ENCODE data around the gene MLYCD.
A peak's percentile ranks its signal among the peaks of the same experiment; 100 is the strongest.
"Not testable (repeated sequence)": the region's sequence is repeated elsewhere in the genome, so short reads cannot be mapped to it uniquely, and the experiment has no call there.

The MLYCD gene

DNA sequence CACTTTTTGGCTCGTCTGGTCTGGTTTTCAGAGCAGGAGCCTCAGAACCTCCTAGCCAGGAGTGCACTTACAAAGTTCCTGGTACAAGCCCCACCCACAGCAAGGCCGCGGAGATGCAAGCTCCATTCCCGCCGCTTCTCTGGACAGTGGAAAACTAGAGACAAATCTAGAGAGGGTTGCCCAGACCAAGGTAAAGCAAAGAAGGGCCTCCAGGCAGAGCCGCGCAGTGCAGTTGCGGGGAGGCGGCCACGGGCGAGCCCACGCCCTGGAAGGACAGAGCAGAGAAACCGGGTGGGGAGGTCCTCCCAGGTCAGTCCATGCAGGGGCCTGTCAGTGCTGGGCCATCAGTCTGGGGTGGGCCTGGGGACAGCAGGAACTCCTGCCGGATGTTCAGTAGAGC, 43.2 kb downstream of the MLYCD start:
- no peak for DNase-seq

DNA sequence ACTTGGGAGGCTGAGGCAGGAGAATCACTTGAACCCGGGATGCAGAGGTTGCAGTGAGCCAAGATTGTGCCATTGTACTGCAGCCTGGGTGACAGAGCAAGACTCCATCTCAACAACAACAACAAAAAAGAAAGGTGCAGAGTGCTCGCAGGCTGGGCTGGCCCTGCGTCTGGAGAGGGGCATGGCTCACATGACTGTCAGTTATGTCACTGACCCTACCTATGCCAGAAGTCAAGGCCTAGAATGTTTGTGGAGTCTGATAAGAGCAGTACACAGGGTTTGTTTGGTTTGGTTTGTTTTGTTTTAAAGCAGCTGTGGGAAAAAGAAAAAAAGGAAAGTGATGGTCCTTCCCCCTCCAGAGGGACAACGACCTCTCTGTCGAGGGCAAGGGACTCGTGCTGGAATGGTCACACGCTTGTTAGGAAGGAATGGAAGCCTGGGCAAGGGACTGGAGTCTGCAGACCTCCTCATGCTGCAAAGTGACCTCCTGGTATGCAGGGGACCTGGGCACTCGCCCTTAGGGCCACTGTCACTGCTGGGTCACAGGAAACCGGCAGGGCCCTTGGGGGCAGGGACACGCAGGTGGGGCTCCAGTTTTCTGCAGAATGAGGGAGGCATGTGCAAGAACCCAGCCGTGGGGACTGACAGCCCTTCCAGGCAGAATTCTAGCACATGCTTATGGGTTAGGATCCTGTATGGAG, 44.0 kb downstream of the MLYCD start:
- no peak for DNase-seq

DNA sequence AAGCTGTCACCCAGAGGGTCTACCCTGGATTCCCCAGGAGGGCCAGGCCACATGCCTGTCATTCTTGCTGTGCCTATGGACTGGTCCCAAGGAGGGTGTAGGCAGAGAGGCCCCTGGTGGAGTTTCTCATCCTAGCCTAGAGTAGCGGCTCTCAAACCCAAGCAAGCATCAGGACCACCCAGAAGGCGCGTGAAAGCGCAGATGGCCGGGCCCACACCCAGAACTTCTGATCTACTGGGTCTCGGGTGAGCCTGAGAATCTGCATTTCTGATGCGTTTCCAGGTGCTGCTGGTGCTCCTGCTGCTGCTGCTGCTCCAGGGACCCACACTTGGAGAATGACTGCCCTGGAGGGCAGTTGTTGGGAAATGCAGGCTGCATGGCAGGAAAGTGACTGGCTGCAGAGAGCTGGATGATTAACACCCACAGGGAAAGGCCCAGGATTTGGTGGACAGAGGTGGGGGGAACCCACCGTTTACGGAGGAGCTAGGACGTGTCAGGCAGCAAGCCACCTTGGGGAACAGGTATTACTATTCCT, 44.7 kb downstream of the MLYCD start:
- DNase-seq = no peak

DNA sequence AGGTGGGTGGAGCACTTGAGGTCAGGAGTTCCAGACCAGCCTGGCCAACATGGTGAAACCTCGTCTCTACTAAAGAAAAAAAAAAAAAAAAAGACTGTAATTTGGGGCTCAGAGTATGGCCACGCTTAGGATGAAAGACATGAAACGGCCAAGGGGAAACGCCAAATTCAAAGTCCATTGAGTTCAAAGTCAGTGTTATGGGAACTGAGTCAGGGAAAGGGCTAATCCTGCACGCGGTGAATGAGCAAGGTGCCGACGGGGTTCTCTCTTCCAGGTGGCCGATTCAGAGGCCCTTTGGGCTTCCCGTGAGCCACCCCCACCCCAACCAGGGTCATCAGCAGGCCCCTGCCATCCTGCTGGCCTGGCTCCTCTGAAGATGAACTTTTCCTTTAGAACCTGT, 46.7 kb downstream of the MLYCD start:
- DNase-seq = no peak

DNA sequence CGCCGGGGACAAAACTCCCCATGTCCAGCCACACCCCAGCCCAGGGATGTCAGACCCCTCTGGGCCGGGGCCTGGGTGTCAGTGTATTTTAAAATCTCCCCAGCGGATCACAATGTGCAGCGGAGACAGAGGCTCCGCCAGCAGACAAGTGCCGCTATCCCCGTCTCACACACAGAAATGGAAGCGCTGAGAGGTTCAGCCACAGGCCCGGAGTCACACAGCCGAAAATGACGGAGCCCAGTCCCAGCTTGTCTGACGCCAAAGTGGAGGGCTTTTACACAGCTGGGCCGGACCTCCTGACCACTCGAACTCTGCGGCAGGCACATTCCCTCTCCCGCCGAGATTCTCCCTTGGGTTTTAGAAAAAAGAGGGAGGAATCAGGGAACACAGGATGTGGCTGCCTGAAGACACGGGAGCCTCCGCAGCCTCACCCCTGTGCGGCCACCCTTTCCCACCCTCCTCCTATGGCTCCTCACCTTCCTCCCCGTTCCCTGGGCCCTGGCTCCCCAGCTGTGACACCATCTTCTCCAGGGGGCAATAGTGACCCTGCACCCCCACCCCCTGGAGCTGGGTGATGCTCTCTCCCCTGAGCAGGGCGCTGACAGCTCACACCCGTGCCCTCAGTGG, 47.4 kb downstream of the MLYCD start:
- no peak for DNase-seq

DNA sequence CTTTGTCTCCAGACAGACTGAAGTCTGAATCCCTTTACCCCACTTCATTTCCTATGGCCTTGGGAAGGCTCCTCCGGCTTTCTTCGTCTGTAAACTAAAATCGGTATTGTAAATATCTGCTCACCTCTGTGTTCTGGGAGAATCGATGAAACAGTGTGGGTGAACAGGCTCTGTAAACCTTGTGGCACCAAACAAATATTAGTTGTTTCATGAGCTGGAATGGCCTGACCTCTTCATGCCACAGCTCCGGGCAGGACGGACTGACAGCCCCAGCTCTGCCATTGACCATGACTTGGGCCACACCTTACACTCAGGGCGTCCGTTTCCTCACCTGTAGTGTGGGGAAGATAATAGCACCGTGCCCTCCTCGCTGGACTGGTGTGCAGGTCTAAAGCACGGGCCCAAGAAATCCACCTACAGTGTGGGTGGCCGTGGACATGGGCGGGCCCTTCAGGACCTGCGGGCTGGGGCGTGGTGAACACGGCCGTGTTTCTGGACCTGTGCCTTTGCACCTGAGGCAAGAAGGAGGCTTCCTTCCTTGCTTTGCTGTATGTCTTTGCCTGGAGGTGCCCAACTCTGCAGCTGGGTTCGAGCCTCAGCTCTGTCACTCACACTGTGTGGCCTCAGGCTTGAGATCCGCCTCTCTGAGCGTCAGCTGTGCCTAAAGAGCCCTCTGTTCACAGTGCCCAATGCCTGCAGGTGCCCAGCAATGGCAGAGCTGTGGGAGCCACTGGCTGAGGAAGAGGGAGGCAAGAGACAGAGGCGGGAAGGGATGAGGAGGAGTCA, 48.1 kb downstream of the MLYCD start:
- DNase-seq = no peak

DNA sequence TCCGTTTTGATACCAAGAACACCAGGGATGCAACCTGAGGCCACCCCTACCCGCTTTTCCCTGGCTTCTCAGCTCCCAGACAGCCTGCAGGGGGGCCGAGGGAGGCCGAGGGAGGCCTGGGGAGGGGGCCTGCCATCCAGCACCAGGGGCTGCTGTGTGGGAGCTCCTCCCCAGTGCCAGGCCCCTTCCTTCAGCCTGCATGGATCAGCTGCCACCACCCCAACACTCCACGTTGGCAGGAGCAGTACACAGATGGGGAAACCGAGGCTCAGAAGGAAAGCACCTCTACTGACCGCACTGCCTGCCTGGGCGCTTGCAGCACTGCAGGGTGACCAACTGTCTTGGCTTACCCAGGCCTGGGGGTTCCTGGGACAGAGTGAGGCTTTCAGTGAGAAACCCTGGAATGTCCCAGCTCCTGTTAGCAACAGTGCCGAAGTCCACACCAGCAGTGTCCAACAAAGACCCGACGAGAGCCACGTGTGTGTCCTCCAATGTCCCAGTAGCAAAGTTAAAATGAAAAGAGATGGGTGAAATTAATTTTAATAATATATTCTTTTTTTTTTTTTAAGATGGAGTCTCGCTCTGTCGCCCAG, 48.8 kb downstream of the MLYCD start:
- no peak for DNase-seq

DNA sequence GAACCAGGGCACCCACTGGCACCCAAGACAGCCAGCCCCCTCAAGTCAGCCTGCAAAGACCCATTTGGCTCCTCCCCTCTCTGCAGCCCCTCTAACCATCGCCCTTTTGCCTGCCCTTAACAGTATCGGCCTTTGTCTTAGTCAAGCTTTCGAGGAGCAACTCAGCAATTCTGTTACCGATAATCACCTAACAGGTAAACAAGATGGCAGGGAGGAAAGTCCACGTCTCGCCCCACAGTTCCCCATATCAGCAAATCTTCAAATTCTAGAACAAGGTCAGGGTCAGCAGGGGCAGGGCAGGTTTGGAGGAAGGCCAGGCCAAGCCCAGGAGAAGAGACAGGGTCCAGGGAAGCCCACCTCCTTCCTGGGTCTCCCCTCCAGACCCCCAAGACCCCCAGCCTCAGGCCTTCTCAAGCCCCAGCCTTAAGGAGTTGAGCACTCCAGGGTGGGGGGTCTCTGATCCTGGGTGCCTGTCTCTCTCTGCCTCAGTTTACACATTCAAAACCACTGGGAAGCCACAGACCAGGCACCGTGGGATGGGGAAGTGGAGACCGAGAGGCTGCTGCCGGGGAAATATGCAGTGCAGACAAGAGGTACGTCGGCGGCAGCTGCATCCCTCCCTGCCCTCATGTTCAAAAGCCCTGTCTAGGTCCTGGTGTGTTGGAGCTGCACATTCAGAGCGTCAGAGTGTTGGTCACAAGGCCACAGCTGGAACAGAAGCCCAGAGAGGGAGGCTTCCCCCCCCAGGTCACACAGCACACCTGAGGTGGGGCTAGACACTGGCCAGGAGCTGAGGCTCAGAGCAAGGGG, 50.2 kb downstream of the MLYCD start:
- DNase-seq = no peak

DNA sequence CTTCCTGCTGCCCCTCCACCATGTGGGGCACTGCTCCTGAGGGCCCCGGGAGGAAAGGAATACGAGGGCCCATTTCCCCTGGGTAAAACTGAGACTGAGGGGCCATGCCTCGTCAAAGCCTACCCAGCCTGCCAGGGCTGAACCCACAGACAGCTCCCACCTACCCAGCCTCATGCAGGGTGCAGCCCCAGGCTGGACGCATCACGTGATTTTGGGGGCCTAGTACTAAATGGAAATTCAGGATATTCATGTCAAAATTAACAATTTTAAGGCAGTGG, 50.7 kb downstream of the MLYCD start:
- DNase-seq = no peak

DNA sequence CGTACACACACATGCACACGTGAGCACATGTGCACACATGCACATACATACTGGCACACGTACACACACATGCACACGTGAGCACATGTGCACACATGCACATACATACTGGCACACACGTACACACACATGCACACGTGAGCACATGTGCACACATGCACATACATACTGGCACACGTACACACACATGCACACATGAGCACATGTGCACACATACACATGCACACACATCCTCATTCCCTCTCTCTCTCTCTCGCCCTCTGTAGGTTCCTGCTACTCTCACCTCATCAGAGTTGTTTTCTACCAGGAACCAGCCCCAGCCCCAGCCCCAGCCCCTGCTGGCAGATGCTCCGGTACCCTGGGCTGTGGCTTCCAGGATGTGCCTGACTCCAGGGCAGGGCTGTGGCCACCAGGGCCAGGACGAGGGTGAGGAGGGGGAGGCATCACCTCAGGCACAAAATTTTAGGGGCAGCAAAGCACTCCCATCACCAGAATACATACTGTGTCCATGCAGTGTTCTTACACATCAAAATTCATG, 52.0 kb downstream of the MLYCD start:
- DNase-seq = not testable (repeated sequence)

DNA sequence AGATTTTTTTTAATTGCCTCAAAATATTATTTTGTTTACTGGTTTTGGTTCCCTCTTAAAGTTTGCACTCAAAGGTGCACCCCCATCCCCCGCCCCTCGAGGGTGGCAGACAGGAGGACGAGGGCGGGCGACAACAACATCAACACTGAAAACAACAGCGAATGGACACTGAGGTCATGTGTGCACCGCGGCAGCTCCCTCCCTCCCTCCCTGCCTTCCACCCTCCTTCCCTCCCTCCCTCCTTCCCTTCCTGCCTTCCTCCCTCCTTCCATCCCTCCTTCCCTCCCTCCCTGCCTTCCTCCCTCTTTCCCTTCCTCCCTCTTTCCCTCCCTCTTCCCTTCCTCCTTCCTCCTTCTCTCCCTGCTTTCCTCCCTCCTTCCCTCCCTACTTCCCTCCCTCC, 52.6 kb downstream of the MLYCD start:
- no peak for DNase-seq

DNA sequence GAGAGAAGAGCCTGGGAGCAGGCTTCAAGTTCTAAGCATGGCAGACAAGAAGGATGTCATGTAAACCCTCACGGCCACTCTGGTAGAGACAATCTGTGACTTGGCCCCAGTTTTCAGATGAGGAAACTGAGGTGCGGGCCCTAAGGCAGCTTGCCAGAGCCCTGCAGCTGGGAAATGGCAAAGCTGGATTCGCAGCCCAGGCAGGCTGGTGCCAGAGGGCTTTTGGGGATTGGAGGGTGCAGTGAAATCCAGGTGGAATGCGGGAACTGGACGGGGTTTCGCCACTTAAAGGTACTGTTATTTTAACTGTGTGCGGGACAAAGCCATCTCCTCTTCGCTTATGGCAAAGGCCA, 53.6 kb downstream of the MLYCD start:
- no peak for DNase-seq

DNA sequence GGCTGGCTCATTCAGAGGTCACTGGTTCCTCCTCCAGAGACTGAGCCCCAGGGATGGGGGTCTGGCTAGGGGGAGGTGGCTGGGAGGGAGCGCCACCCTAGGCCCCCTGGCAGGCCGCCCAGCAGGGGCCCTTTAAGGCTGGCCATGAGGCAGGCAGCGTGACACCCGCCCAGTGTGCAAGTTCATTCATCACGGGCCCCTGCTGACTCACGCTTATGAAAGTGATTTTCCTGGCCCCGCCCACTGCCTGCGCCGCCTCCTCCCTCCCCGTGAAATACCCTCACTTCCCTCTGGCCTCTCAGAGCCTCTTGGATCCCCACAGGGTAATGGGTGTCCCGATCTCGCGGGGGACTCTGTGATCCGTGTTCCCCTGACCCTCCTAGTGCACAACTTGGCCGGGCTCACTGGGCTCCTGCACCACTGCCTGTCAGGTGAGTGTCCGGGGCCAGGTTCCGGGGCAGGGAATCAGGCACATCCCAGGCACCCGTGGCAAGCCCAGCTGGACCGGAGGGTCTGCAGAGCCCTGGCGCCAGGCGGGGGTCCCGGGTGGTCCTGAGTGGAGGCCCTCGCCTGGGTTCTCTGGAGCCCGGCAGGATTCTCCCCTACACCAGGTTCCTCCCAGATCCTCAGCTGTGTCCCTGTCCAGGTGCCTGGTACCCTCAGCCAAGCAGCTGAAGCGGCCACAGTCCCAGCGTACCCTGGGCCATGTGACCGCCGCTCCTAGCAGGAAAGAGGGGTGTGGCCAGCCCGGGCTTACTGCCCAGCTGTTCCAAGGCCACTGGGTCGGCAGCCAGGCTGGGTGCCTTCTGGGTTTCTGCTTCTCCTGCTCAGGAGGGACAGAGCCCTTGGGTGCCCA, 54.3 kb downstream of the MLYCD start, which contains the start of gene OSGIN1:
Gene OSGIN1 (plus strand): TSS at position 301 of the 856 bp plus-strand sequence. CDS start 4,432 bp downstream, outside the sequence.
- peak; percentile 90 for DNase-seq

DNA sequence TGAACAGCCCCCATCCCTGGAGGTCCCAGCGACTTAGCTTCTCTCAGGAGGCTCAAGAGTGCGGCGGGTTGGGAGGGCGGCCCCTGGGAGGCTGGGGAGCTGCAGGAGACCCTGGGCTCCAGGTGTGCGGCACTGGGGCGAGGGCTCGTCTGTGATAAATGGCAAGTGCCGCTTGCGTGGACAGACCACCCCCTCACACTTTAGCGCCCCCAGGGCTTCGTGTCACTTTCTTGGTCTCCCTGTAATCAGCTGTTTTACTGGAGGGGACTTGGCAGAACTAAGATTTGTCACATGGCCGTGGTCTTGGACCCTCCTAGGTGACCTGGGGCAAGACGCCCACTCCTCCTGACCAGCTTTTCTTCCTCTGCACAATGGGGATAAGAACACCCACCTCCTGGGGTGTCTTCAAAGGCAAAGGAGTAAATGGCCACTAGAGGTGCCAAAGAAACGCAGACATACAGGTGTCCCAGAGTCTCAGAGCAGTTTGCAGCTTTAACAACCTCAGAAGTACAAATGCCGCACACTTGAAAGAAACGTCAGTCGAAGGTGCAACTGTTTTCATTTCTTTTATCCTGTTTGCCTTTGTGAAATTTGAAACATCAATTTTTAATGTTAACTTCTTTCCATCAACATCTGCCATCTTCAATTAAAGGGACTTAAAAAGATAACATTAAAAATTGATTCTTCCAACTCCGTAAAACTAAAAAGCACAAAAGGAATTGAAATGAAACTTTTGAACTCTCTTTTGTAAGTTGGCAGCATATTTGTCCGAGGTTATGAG, 55.1 kb downstream of the MLYCD start:
- DNase-seq = no peak

DNA sequence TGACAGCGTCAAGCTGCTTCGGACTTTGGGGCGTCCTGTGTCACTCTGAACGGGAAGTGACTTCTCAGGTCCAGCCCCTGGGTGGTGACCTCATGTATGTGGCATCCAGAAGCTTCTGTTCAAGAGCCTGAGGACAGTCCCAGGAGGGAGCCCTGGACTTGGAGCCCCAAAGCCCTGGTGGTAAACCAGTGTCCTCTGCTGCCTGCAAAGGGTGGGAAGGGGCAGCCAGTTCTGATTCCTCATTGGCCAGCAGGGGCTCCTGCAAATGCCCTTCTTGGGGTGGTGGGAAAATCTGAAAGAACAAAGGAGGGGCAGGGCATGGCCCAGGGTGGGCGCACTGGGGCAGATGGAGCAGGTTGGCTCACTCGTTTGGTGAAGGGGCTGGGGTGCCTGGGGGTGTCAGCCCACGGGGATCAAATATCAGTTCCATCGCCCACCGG, 55.7 kb downstream of the MLYCD start:
- DNase-seq = no peak

DNA sequence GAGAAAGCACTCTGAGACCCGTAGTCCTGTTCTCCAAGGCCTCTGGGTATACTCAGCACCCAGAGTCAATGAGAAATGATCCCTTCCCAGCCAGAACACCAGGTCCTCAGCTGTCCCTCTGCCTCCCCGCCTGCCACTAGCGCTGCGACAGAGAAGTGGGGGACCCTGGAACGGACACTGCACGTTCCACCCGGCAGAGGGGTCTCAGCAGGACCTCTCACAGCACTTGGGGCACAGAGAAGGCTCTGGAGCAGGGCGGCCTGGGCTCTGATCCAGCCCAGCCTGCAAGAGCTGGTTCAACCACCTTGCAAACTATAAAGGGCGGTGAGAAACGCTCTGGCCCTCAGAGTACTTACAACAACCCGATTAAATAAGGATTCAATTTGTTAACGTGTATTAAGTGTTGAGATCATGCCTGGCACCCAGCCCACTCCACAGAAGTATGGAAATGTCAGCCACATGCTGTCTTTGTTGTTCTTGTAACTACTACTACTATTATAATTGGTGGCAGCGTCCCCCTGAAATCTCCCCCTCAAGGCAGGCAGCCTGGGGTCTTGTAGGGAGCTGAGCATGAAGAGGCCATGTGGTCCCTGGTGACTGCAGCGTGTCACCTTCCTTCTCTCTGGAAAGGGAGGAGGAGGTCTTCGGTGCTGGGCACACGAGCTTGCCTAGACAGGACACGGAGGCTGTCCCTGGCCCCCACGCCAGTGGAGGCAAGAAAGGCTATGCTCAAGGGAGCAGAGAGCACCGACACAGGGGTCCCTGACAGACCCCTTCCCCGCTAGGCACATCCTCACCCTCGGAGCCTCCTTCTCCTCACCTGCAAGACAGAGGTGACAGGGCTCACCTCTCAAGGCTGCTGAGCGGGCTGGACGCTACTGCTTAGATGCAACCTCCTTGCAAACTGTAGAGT, 56.6 kb downstream of the MLYCD start:
- DNase-seq = no peak

DNA sequence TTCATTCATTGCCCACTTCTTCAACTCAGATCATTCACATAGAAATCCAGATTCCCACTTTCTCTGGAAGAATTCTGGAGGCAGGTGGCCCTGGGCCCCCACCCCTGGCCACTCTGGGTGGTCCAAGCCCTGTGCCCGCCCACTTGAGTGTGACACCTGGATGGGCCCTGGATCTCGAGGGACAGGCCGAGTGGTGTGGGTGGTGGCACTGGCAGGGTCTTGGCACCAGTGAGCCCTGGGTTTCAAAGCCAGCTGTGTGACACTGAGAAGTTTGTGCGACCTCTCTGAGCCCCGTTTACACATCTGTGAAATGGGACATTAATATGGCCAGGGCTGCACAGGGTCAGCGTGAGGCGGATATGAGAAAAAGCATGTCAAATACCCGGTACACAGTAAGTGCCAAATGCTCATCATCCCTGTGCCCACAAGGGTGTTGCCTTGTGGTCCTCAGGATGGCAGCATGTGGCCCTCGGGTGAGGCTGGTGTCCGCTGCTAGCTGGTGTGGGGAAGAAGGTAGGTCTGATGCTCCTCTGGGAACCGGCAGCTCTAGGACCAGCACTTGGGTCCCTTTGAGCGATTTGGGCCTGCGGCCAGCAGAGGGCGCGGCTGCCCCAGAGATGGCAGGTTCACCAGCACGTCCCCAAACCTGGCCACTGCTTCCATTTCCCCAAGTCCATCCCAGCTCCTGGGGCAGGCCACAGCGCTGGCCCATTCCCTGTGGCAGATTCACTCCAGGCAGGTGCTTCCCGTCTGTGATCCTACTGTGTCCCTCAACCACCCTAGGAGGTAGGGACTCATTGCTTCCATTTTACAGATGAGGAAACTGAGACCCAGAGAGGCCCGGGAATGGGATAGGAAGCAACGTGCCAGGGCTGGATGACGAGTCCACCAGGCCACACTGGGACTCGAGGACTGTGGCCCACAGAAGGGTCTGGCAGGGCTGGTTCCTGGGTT, 57.7 kb downstream of the MLYCD start:
- peak; percentile 89 for DNase-seq

DNA sequence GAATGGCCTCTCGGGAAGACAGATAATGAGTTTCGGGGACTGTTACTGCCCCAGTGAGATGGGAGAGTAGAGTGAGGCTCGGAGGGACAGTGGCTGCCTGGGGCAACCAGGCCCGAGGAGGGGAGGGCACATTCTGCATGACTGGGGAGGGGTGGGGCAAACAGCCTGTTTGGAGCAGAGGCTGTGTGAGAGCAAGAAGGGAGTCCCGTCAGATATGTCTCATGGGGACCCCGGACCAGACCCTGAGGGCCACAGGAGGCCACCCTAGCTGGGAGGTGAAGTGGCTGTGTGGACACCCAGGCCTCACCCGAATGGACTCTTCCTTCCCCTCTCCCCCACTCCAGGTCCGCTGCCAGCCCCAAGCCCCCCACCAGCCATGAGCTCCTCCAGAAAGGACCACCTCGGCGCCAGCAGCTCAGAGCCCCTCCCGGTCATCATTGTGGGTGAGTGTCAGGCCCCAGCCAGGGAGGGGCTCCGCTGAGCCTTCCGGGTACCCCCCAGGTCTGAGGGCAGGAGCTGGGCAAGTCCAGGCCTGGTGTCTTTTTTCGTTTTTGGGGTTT, 58.5 kb downstream of the MLYCD start:
- no peak for DNase-seq

All from 8988T (cell line).